Left renal pelvis (tissue), 4 donors: ENCODE data around the gene MRPL17. TPM values are rescaled to one million over a fixed set of nuclear protein-coding genes. Genes with fewer than 3 reads are reported as not detected.

ENCODE experiments used
- DNase-seq, 4 donors: peaks; one replicate each; pipeline ENCODE4 v3.0.0-alpha.2; 2013; ENCODE audit warnings: low read depth in 4 of 4, low spot score in 3 of 4
- polyA plus RNA-seq, 4 donors: library from polyadenylated mRNA; unstranded; fragments of 120-200 nt; gene quantifications; one replicate each; pipeline ENCODE4 v1.2.1, GENCODE V29; 2013; ENCODE audit not compliant: insufficient read length in 4 of 4

Gene MRPL17
- polyA plus RNA-seq, 4 donors = 45.6 to 68.1 (median 64.6) TPM

- DNase-seq = no peak
These were observed 48.6 kb downstream of the MRPL17 start for GRCh38 chr11:6634534-6634933.

GRCh38 chr11:6633422-6634408, 49.4 kb downstream of the MRPL17 start:
- no peak for DNase-seq

- DNase-seq = no peak
These were observed 50.7 kb downstream of the MRPL17 start for GRCh38 chr11:6632116-6633073.

- DNase-seq = no peak
These were observed 51.7 kb downstream of the MRPL17 start for GRCh38 chr11:6631361-6631890.

- no peak for DNase-seq
These were observed 52.4 kb downstream of the MRPL17 start for GRCh38 chr11:6630632-6631291.

Other genes starting within 250 kb of the MRPL17 start
- 1 to 10 TPM; 2.4 to 7.4 (median 3.6) TPM for gene HPX, start 242.4 kb downstream of the MRPL17 start, polyA plus RNA-seq
- 10 to 100 TPM; 16.4 to 32.0 (median 21.0) TPM for gene TRIM3, start 209.4 kb downstream of the MRPL17 start, polyA plus RNA-seq
- gene ARFIP2, start 202.0 kb downstream of the MRPL17 start, polyA plus RNA-seq = 10 to 100 TPM; 52.2 to 77.1 (median 66.8) TPM
- gene TIMM10B, start 201.8 kb downstream of the MRPL17 start, polyA plus RNA-seq = 10 to 100 TPM; 25.5 to 39.3 (median 38.4) TPM
- 10 to 100 TPM in 1 of 4 donors, 1 to 10 TPM in 3; 4.9 to 12.6 (median 8.2) TPM for gene DNHD1, start 186.1 kb downstream of the MRPL17 start, polyA plus RNA-seq
- 10 to 100 TPM; 19.2 to 24.9 (median 19.9) TPM for gene RRP8, start 79.7 kb downstream of the MRPL17 start, polyA plus RNA-seq
- gene ILK, start 79.6 kb downstream of the MRPL17 start, polyA plus RNA-seq = 100 to 1,000 TPM; 141 to 176 (median 151) TPM
- 10 to 100 TPM; 62.2 to 93.7 (median 80.0) TPM for gene TAF10, start 71.1 kb downstream of the MRPL17 start, polyA plus RNA-seq
- gene TPP1, start 63.9 kb downstream of the MRPL17 start, polyA plus RNA-seq = 100 to 1,000 TPM in 3 of 4 donors, 10 to 100 TPM in 1; 61.8 to 134 (median 110) TPM
- gene DCHS1, start 27.5 kb downstream of the MRPL17 start, polyA plus RNA-seq = 10 to 100 TPM; 30.3 to 79.9 (median 36.9) TPM
- under 1 TPM in 3 of 4 donors, not detected in 1; 0.04 to 0.06 (median 0.05) TPM for gene OR2AG2, start 88.6 kb upstream of the MRPL17 start, polyA plus RNA-seq
- gene OR2AG1, start 99.7 kb upstream of the MRPL17 start, polyA plus RNA-seq = under 1 TPM in 1 of 4 donors, not detected in 3; 0.06 TPM
- not detected for gene OR6A2, start 116.3 kb upstream of the MRPL17 start, polyA plus RNA-seq
- gene OR10A5, start 162.3 kb upstream of the MRPL17 start, polyA plus RNA-seq = not detected
- gene OR10A2, start 179.7 kb upstream of the MRPL17 start, polyA plus RNA-seq = under 1 TPM in 2 of 4 donors, not detected in 2; 0.04 to 0.09 TPM
- gene OR10A4, start 193.3 kb upstream of the MRPL17 start, polyA plus RNA-seq = not detected
- gene OR2D2, start 209.2 kb upstream of the MRPL17 start, polyA plus RNA-seq = not detected
- gene OR2D3, start 237.7 kb upstream of the MRPL17 start, polyA plus RNA-seq = not detected
- 1 to 10 TPM; 1.6 to 3.8 (median 3.2) TPM for gene ZNF215, start 243.1 kb upstream of the MRPL17 start, polyA plus RNA-seq